Astrocyte (in vitro differentiated cells and primary cell): Measurements from ENCODE around the gene AQP5. TPM values are rescaled to one million over a fixed set of nuclear protein-coding genes. Genes with fewer than 3 reads are reported as not detected.

Experiments
- DNase-seq: peaks from one replicate; pipeline ENCODE4 v3.0.0-alpha.2; 2010; ENCODE audit warnings: low read depth
- FAIRE-seq: peaks from 2 replicates; lab custom pipeline; 2011; peaks lifted over from hg19 to GRCh38; lab: Jason Lieb, UNC
- H2AFZ ChIP-seq: 2 replicates; pipeline ENCODE4 v1.6.0; 2012; ENCODE audit warnings: low read depth, low read length, inconsistent platforms
- H3K27ac ChIP-seq: 2 replicates; pipeline ENCODE4 v1.5.1; 2011; ENCODE audit warnings: low read depth, low read length, inconsistent platforms
- H3K27me3 ChIP-seq: 2 replicates; pipeline ENCODE4 v1.6.0; 2011; ENCODE audit warnings: low read length, inconsistent platforms; ENCODE audit not compliant: insufficient read depth
- H3K36me3 ChIP-seq: 2 replicates; pipeline ENCODE4 v1.5.1; 2011; ENCODE audit warnings: low read length, inconsistent platforms; ENCODE audit not compliant: insufficient read depth
- H3K4me1 ChIP-seq: 2 replicates; pipeline ENCODE4 v1.5.1; 2011; ENCODE audit warnings: low read length, inconsistent platforms; ENCODE audit not compliant: insufficient read depth
- H3K4me2 ChIP-seq: 2 replicates; pipeline ENCODE4 v1.6.0; 2012; ENCODE audit warnings: low read length, inconsistent platforms
- H3K4me3 ChIP-seq: 2 replicates; pipeline ENCODE4 v1.5.1; 2011; ENCODE audit warnings: low read depth, mild to moderate bottlenecking, low read length, inconsistent platforms; ENCODE audit not compliant: insufficient read depth
- H3K79me2 ChIP-seq: 2 replicates; pipeline ENCODE4 v1.6.0; 2012; ENCODE audit warnings: mild to moderate bottlenecking, low read length, inconsistent platforms; ENCODE audit not compliant: insufficient read depth
- H3K9ac ChIP-seq: 2 replicates; pipeline ENCODE4 v1.6.0; 2012; ENCODE audit warnings: mild to moderate bottlenecking, low read length, inconsistent platforms
- H3K9me3 ChIP-seq: 2 replicates; pipeline ENCODE4 v1.5.1; 2012; ENCODE audit warnings: low read depth, mild to moderate bottlenecking, low read length, inconsistent platforms; ENCODE audit not compliant: insufficient read depth
- H4K20me1 ChIP-seq: 2 replicates; pipeline ENCODE4 v1.6.0; 2012; ENCODE audit warnings: low read length, inconsistent platforms; ENCODE audit not compliant: insufficient read depth
- H3K27ac Mint-ChIP-seq: one replicate; pipeline ENCODE4 v1.8.0; 2021; ENCODE audit warnings: mild to moderate bottlenecking, mixed read lengths; ENCODE audit not compliant: unreplicated experiment
- H3K27me3 Mint-ChIP-seq: one replicate; pipeline ENCODE4 v1.8.0; 2021; ENCODE audit warnings: low read depth, mixed read lengths; ENCODE audit not compliant: unreplicated experiment
- H3K36me3 Mint-ChIP-seq: one replicate; pipeline ENCODE4 v1.8.0; 2021; ENCODE audit warnings: low read depth, mixed read lengths; ENCODE audit not compliant: unreplicated experiment
- H3K4me1 Mint-ChIP-seq: one replicate; pipeline ENCODE4 v1.8.0; 2021; ENCODE audit warnings: low read depth, mixed read lengths; ENCODE audit not compliant: unreplicated experiment
- H3K4me3 Mint-ChIP-seq: one replicate; pipeline ENCODE4 v1.8.0; 2021; ENCODE audit warnings: mild to moderate bottlenecking, moderate library complexity, mixed read lengths; ENCODE audit not compliant: unreplicated experiment
- H3K9me3 Mint-ChIP-seq: one replicate; pipeline ENCODE4 v1.8.0; 2021; ENCODE audit warnings: mild to moderate bottlenecking, mixed read lengths; ENCODE audit not compliant: unreplicated experiment
- EZH2 ChIP-seq: IDR thresholded peaks from 2 replicates; pipeline ENCODE4 v1.6.1; 2012; ENCODE audit warnings: mild to moderate bottlenecking, low read length, inconsistent platforms; ENCODE audit not compliant: insufficient read depth
- total RNA-seq: library from RNA; stranded (reverse); gene quantifications from 2 replicates; pipeline ENCODE4 v1.2.1, GENCODE V29; 2021
- TF ChIP-seq, protein P1 (sequence below): IDR thresholded peaks from 2 replicates; pipeline ENCODE4 v1.5.1; 2011; ENCODE audit warnings: low read depth, mild to moderate bottlenecking, inconsistent platforms, low read length, moderate library complexity; ENCODE audit not compliant: insufficient read depth

AQP5 gene
- total RNA-seq, 1 donor from 2014 or later: not detected

DNA sequence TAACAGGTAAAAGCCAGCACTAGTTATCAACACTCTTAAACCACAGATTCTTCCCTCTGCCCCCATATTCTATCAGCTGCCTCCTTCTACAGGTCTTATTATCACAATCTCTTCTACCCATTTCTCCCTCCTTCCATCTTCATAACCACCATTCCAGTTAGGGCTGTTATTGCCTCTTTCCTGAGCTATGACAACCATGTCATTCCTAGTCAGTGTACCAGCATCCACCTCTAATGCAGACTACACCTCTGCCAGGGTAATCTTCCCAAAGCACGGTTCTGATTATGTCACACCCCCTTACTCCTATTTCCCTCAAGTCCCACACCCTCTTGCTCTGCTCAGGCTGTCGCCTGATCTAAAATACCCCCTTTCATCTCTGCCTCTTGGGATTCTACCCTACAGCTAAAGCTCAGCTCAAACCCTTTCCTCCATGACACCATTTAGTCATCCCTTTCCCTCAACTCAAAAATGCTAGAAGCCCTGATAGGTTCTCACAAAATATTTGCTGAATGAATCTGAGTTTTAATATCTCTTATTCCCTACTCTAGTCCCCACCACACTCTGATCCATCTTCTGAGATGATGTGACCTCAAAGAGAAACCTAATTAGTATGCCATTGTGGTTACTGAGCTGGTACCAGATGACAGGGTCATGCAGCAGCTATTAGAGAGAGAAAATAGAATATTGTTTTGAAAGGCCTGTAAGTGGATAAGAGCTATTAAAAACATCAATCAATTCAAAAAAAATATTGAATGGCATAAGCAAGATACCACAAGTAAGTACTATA lies 51.9 kb downstream of the AQP5 start:
- Histone ChIP-seq H3K4me2 (no peak overlapping the region), H3K27ac (no peak overlapping the region), H3K9me3 (no peaks in the 10 kb centered on the region), H3K27me3 (no peaks in the 10 kb centered on the region), H3K9ac (no peak overlapping the region), H3K36me3 (peaks cover 3% of the 10 kb centered on the region), H2AFZ (no peak overlapping the region), H3K4me1 (peaks cover 6% of the 10 kb centered on the region), H4K20me1 (peaks cover 6% of the 10 kb centered on the region), H3K4me3 (no peak overlapping the region), H3K79me2 (peaks cover 76% of the 10 kb centered on the region)
- H3K36me3 Mint-ChIP-seq: no peaks in the 10 kb centered on the region
- peaks cover 5% of the 10 kb centered on the region for H3K4me1 Mint-ChIP-seq
- TF ChIP-seq, protein P1, sequence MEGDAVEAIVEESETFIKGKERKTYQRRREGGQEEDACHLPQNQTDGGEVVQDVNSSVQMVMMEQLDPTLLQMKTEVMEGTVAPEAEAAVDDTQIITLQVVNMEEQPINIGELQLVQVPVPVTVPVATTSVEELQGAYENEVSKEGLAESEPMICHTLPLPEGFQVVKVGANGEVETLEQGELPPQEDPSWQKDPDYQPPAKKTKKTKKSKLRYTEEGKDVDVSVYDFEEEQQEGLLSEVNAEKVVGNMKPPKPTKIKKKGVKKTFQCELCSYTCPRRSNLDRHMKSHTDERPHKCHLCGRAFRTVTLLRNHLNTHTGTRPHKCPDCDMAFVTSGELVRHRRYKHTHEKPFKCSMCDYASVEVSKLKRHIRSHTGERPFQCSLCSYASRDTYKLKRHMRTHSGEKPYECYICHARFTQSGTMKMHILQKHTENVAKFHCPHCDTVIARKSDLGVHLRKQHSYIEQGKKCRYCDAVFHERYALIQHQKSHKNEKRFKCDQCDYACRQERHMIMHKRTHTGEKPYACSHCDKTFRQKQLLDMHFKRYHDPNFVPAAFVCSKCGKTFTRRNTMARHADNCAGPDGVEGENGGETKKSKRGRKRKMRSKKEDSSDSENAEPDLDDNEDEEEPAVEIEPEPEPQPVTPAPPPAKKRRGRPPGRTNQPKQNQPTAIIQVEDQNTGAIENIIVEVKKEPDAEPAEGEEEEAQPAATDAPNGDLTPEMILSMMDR: no peak
- no peak for TF ChIP-seq EZH2
- no peak overlapping the region for H3K27ac Mint-ChIP-seq
- no peak for FAIRE-seq
- H3K9me3 Mint-ChIP-seq: no peaks in the 10 kb centered on the region
- DNase-seq: peak; percentile 36
- no peak overlapping the region for H3K4me3 Mint-ChIP-seq
- H3K27me3 Mint-ChIP-seq: no peaks in the 10 kb centered on the region

DNA sequence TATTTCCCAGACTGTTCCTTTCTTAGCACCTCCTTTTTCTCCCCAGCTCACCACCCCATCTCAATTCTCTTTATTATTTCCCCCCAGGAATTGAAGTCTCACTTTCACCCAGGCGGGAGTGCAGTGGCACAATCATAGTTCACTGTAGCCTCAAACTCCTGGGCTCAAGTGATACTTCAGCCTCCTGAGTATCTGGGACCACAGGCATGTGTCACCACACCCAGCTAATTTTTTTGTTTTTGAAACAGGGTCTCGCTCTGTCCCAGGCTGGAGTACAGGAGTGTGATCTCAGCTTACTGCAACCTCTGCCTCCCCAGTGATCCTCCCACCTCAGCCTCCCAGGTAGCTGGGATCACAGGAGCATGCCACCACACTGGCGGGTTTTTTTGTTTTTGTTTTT lies 52.7 kb downstream of the AQP5 start:
- Mint-ChIP-seq H3K27me3 (no peaks in the 10 kb centered on the region), H3K4me1 (peaks cover 5% of the 10 kb centered on the region), H3K36me3 (no peaks in the 10 kb centered on the region), H3K9me3 (no peaks in the 10 kb centered on the region), H3K27ac (no peak overlapping the region), H3K4me3 (no peak overlapping the region)
- H4K20me1 ChIP-seq: peaks cover 11% of the 10 kb centered on the region
- no peaks in the 10 kb centered on the region for H3K27me3 ChIP-seq
- no peak for TF ChIP-seq EZH2
- TF ChIP-seq, protein P1: no peak
- peaks cover 3% of the 10 kb centered on the region for H3K36me3 ChIP-seq
- no peak overlapping the region for H3K4me2 ChIP-seq
- DNase-seq (no peak), FAIRE-seq (no peak)
- H3K9me3 ChIP-seq: no peaks in the 10 kb centered on the region
- no peak overlapping the region for H3K27ac ChIP-seq
- H2AFZ ChIP-seq: no peak overlapping the region
- H3K79me2 ChIP-seq: peaks cover 78% of the 10 kb centered on the region
- H3K4me1 ChIP-seq: peaks cover 6% of the 10 kb centered on the region
- H3K9ac ChIP-seq: no peak overlapping the region
- H3K4me3 ChIP-seq: no peak overlapping the region

Other genes with a start within 250 kb of the AQP5 start
- 434 and 452 TPM in 2 replicates for gene TMBIM6, start 220.3 kb upstream of the AQP5 start, total RNA-seq
- 59.5 and 60.4 TPM in 2 replicates for gene NCKAP5L, start 133.5 kb upstream of the AQP5 start, total RNA-seq
- 3.1 and 3.7 TPM in 2 replicates for gene BCDIN3D, start 118.8 kb upstream of the AQP5 start, total RNA-seq
- 0.10 and 0.18 TPM in 2 replicates for gene FAIM2, start 58.0 kb upstream of the AQP5 start, total RNA-seq
- not detected in 2 replicates for gene AQP2, start 11.1 kb upstream of the AQP5 start, total RNA-seq
- gene AQP6, start 11.1 kb downstream of the AQP5 start, total RNA-seq: not detected in 2 replicates
- 15.9 and 18.8 TPM in 2 replicates for gene RACGAP1, start 63.6 kb downstream of the AQP5 start, total RNA-seq
- 8.1 and 8.2 TPM in 2 replicates for gene ASIC1, start 95.7 kb downstream of the AQP5 start, total RNA-seq
- gene SMARCD1, start 123.5 kb downstream of the AQP5 start, total RNA-seq: 59.9 and 64.4 TPM in 2 replicates
- gene GPD1, start 142.1 kb downstream of the AQP5 start, total RNA-seq: 0.29 and 0.59 TPM in 2 replicates
- gene COX14, start 150.4 kb downstream of the AQP5 start, total RNA-seq: 49.7 and 59.9 TPM in 2 replicates
- 115 and 118 TPM in 2 replicates for gene CERS5, start 205.5 kb downstream of the AQP5 start, total RNA-seq